CD4-positive, alpha-beta T cell treated with Interleukin-10 for 1 hour (primary cell): Measurements from ENCODE around the gene RICTOR.
"Not testable (repeated sequence)": the region's sequence is repeated elsewhere in the genome, so short reads cannot be mapped to it uniquely, and the experiment has no call there.

ENCODE experiments used
- DNase-seq: peaks from one replicate; pipeline ENCODE4 v3.0.0-alpha.2; 2020

The RICTOR gene

GRCh38 chr5:39055027-39055767 is 19.0 kb downstream of the RICTOR start:
- no peak for DNase-seq

DNA sequence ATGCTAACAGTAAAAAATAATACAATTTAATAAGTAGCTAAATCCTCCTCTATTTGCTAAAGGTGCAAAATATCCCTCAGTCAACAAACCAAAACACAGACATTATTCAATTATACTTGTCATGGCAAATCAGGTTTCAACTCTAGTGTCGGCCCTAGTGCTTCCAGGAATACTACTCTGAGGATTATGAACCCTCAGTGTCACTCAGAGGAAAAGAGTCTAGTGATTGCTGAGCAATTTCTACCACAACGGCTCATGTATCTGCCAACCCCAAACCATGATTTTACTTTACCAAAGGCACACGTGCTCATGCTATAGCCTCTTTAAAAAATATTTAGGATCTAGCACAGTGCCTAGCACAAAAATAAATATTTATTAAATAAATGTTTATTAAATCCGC is 21.0 kb downstream of the RICTOR start:
- DNase-seq, result no peak

DNA sequence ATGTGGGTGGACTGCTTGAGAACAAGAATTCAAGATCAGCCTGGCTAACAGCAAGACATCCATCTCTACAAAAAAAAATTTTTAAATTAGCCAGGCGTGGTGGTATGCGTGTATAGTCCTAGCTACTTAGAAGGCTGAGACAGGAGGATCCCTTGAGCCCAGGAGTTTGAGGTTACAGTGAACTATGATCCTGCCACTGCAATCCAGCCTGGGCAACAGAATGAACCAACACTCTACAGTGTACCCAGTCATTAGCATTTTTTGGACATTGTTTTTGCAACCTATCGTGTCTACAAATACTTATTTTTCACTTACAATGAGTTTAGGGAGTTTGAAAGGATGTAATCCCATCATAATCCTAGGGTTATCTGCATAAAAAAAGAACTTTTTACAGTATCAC is 22.1 kb downstream of the RICTOR start:
- DNase-seq, result no peak

GRCh38 chr5:39049315-39049714 is 24.9 kb downstream of the RICTOR start:
- DNase-seq, result no peak

DNA sequence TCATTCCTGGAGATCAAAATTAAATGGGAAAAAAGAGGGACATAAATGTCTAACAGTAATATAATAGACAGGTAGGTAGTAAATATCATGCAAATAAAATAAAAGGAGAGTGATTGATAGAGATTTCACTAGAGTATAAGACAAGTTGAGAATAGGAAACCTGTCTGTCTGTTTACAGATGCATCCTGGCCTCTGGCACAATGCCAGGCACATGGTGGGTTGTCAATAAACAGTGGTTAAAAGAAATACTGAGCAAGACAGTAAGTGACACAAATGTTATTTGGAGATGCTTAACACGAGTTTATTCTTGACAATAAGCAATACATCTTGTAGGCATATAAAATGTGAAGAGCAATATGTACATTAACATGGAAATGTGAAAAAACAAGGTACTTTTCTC is 33.3 kb downstream of the RICTOR start:
- no peak for DNase-seq

GRCh38 chr5:39034493-39034892 is 39.7 kb downstream of the RICTOR start:
- DNase-seq, result not testable (repeated sequence)

GRCh38 chr5:39031041-39031440 is 43.2 kb downstream of the RICTOR start:
- DNase-seq, result no peak

DNA sequence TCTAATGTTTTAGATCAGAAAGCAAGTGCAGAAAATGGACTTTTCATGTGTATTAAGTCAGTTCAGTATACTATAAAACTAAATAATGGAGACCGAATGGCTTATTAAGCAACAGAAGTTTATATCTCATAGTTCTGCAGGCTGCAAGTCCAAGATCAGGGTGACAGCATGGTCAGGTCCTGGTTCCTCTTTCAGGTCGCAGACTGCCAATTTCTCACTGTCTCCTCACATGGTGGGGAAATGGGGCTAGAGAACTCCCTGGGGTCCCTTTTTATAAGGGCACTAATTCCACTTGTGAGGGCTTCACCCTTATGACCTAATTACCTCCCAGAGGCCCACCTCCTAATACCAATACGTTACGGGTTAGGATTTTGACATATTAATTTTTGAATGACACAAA is 48.7 kb downstream of the RICTOR start:
- DNase-seq, result no peak

GRCh38 chr5:39024884-39025283 is 49.3 kb downstream of the RICTOR start:
- DNase-seq, result no peak

DNA sequence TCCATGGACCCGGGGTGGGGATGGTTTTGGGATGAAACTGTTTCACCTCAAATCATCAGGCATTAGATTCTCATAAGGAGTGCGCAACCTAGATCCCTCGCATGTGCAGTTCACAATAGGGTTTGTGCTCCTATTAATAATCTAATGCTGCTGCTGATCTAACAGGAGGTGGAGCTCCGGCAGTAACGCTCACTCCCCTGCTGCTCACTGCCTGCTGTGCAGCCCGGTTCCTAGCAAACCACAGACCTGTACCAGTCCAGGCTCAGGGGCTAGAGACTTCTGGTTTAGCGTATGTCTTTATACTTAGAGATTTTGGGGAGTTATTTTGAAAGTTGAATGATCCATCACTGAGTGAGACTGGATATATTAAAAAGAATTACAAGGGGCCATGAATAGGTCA is 50.2 kb downstream of the RICTOR start:
- DNase-seq, result no peak

DNA sequence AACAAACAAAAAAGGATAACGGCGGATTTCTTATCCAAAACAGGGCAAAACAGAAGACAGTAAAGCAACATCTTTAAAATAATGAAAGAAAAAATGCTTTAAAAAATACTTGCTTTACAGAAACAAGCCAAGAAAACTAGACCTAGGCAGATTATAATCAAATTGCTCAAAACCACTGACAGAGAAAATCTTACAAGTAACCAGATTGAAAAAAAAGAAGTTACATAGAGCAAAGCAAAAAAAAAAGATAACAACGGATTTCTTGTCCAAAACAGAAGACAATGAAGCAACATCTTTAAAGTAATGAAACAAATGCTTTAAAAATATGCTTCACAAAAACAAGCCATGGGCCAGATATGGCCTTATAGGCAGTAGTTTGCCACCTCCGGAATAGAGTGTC is 51.1 kb downstream of the RICTOR start:
- no peak for DNase-seq

- DNase-seq, result no peak
Observed at GRCh38 chr5:39022151-39022550, 52.0 kb downstream of the RICTOR start.

- no peak for DNase-seq
Observed at GRCh38 chr5:39021413-39021812, 52.8 kb downstream of the RICTOR start.

DNA sequence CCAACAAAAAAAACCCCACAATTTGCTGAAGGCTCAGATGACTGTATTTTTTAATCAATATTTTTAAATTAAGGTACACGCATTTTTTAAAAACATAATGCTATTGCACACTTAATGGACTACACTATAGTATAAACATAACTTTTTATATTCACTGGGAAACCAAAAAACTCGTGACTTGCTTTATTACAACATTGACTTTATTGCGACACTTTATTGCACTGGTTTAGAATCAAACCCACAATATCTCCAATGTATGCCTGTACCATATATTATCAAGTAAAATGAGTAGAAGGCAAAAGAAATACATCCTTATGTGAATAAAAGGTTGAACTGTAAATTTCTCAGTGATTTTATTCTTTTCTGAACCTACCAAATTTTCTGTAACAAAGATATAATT is 53.7 kb downstream of the RICTOR start:
- DNase-seq, result no peak

DNA sequence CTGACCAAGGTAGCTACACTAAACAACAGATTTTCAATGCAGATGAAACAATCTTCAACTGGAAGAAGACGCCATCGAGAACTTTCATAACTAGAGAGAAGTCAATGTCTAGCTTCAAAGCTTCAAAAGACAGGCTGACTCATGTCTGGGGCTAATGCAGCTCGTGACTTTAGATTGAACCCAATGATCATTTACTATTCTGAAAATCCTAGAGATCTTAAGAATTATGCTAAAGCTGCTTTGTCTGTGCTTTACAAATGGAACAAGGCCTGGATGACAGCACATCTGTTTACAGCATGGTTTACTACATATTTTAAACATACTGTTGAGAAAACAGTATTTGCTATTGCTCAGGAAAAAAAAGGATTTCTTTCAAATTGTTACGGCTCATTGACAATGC is 54.9 kb downstream of the RICTOR start:
- no peak for DNase-seq

- no peak for DNase-seq
Observed at GRCh38 chr5:39017504-39017903, 56.7 kb downstream of the RICTOR start.

- no peak for DNase-seq
Observed at GRCh38 chr5:39016587-39017275, 57.5 kb downstream of the RICTOR start.

GRCh38 chr5:39015743-39016586 is 58.2 kb downstream of the RICTOR start:
- DNase-seq, result no peak

GRCh38 chr5:39014561-39014960 is 59.6 kb downstream of the RICTOR start:
- no peak for DNase-seq

GRCh38 chr5:39013938-39014337 is 60.3 kb downstream of the RICTOR start:
- no peak for DNase-seq

GRCh38 chr5:39010958-39011357 is 63.2 kb downstream of the RICTOR start:
- not testable (repeated sequence) for DNase-seq

GRCh38 chr5:39009981-39010380 is 64.2 kb downstream of the RICTOR start:
- DNase-seq, result no peak

DNA sequence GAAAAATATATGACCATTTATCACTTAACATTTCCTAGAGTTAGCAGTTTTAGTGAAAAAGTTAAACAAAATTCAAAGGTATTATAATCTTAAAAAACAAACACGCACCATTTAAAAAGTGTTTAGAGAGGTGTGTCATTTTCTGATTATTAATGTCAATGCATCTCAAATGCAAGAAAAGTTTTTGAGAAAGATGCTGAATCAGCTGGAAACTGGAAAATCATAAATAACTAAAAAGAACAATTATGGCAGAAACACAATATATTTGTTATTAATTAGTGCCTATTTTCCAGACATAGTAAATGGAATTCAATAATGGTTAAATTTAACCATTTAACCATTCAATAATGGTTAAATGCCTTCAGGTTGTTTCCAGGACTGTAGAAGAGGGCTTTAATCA is 64.9 kb downstream of the RICTOR start:
- no peak for DNase-seq

DNA sequence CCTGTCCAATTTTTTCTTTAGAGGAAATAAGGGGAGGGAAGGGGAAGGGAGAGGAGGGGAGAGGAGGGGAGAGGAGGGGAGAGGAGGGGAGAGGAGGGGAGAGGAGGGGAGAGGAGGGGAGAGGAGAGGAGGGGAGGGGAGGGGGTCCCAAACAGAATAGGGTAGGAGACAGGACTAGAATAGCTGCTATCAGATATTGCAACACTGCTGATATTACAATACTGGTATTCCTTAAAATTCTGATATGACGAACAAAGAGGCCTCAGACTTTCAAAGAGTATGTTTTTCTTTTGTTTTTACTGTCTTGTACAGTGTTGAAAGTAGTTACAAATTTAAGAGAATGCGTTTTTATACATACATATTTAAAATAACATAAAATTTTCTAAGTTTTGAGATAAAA is 67.5 kb downstream of the RICTOR start:
- no peak for DNase-seq
